B cell (primary cell): ENCODE results near the gene RRP12. TPM values are rescaled to one million over a fixed set of nuclear protein-coding genes. Genes with fewer than 3 reads are reported as not detected.
A peak's percentile ranks its signal among the peaks of the same experiment; 100 is the strongest.

Experiments
- ATAC-seq: fragments of 200-7000 bp; cut with Tn5 transposase; one replicate; pipeline ENCODE4 v1.10.0; 2021; ENCODE audit warnings: low read depth, mild to moderate bottlenecking, moderate number of reproducible peaks, moderate library complexity
- CTCF ChIA-PET: fragments of 350-600 bp; sonication (Branson Sonifier 250); formaldehyde crosslinking; loops from one replicate; lab custom pipeline; 2021; ENCODE audit warnings: antibody characterized with exemption, inconsistent platforms; lab: Charles Lee
- POLR2A ChIA-PET: fragments of 350-600 bp; sonication (Branson Sonifier 250); formaldehyde crosslinking; loops from one replicate; lab custom pipeline; 2021; ENCODE audit warnings: antibody characterized with exemption; lab: Charles Lee
- DNase-seq: peaks from one replicate; pipeline ENCODE4 v3.0.0; 2013
- H2AFZ ChIP-seq: 2 replicates; pipeline ENCODE4 v1.6.1; 2012; ENCODE audit warnings: mild to moderate bottlenecking, low read depth, low read length; ENCODE audit not compliant: insufficient read depth, poor library complexity, severe bottlenecking
- H3K27ac ChIP-seq, 2 donors: 1 replicate in 1 of 2; 2 replicates in 1 of 2; pipeline ENCODE4 v1.5.1; 2012 to 2013; ENCODE audit warnings: low read length in 2 of 2, mild to moderate bottlenecking in 2 of 2, moderate library complexity in 1 of 2
- H3K27me3 ChIP-seq, 4 experiments: fragments of 200-600 bp in 1 of 4; sonication (generic) in 1 of 4; replicated peaks in 1 of 4; 1 replicate in 2 of 4; 2 replicates in 2 of 4; pipeline versions ENCODE4 v1.6.1 to v1.7.0; 2013 to 2016; ENCODE audit warnings: low read length in 3 of 4, mild to moderate bottlenecking in 2 of 4, mixed read lengths in 1 of 4, moderate library complexity in 1 of 4; ENCODE audit not compliant: insufficient read depth in 4 of 4, control insufficient read depth in 3 of 4; ENCODE audit errors: control extremely low read depth in 1 of 4
- H3K36me3 ChIP-seq, 2 experiments: replicated peaks in 1 of 2; 1 replicate in 1 of 2; 2 replicates in 1 of 2; pipeline versions ENCODE4 v1.6.1 to v1.7.1; 2013; ENCODE audit warnings: low read length in 1 of 2; ENCODE audit not compliant: insufficient read depth in 2 of 2, control insufficient read depth in 1 of 2; ENCODE audit errors: control extremely low read depth in 1 of 2, extremely low read depth in 1 of 2
- H3K4me1 ChIP-seq, 2 donors: fragments of 200-600 bp in 1 of 2; sonication (generic) in 1 of 2; 1 replicate in 1 of 2; 2 replicates in 1 of 2; pipeline versions ENCODE4 v1.5.1 to v1.6.1; 2013 to 2017; ENCODE audit warnings: low read length in 2 of 2; ENCODE audit not compliant: control insufficient read depth in 2 of 2, insufficient read depth in 2 of 2
- H3K4me2 ChIP-seq: replicated peaks from 2 replicates; pipeline ENCODE3; 2012; ENCODE audit warnings: mild to moderate bottlenecking, low read depth, low read length; ENCODE audit not compliant: poor library complexity, severe bottlenecking
- H3K4me3 ChIP-seq, 5 experiments: fragments of 200-600 bp in 1 of 5; sonication (generic) in 1 of 5; 1 replicate in 3 of 5; 2 replicates in 2 of 5; pipeline versions ENCODE4 v1.5.1 to v1.7.0; 2011 to 2016; ENCODE audit warnings: low read length in 4 of 5, mild to moderate bottlenecking in 4 of 5, low read depth in 2 of 5, control low read depth in 1 of 5, moderate library complexity in 1 of 5; ENCODE audit not compliant: insufficient read depth in 1 of 5; ENCODE audit errors: control extremely low read depth in 1 of 5, extremely low read depth in 1 of 5
- H3K79me2 ChIP-seq: fragments of 200-600 bp; sonication (generic); one replicate; pipeline ENCODE4 v1.6.0; 2016; ENCODE audit warnings: low read length; ENCODE audit not compliant: control insufficient read depth, insufficient read depth
- H3K9ac ChIP-seq: fragments of 200-600 bp; sonication (generic); 2 replicates; pipeline ENCODE4 v1.6.1; 2017; ENCODE audit warnings: mild to moderate bottlenecking, low read length, moderate library complexity
- H3K9me3 ChIP-seq, 3 donors: one replicate each; pipeline versions ENCODE4 v1.6.1 to v1.7.1; 2013; ENCODE audit warnings: low read length in 2 of 3; ENCODE audit not compliant: control insufficient read depth in 2 of 3, insufficient read depth in 1 of 3; ENCODE audit errors: control extremely low read depth in 1 of 3
- H4K20me1 ChIP-seq: 2 replicates; pipeline ENCODE4 v1.6.0; 2012; ENCODE audit warnings: mild to moderate bottlenecking, low read length; ENCODE audit not compliant: insufficient read depth, control insufficient read depth, poor library complexity, severe bottlenecking
- H3K27ac Mint-ChIP-seq: one replicate; pipeline ENCODE4 v1.8.0; 2021; ENCODE audit warnings: mixed read lengths
- H3K27me3 Mint-ChIP-seq: one replicate; pipeline ENCODE4 v1.8.0; 2021; ENCODE audit warnings: mixed read lengths
- H3K4me1 Mint-ChIP-seq: one replicate; pipeline ENCODE4 v1.8.0; 2021; ENCODE audit warnings: mixed read lengths
- H3K4me3 Mint-ChIP-seq: one replicate; pipeline ENCODE4 v1.8.0; 2021; ENCODE audit warnings: mixed read lengths
- H3K9me3 Mint-ChIP-seq: one replicate; pipeline ENCODE4 v1.8.0; 2022; ENCODE audit warnings: mixed read lengths; ENCODE audit not compliant: insufficient read depth
- CTCF ChIP-seq: fragments of 200-600 bp; IDR thresholded peaks from one replicate; pipeline ENCODE4 v1.8.0; 2022; ENCODE audit warnings: antibody characterized with exemption, mild to moderate bottlenecking
- EZH2 ChIP-seq: IDR thresholded peaks from 2 replicates; pipeline ENCODE4 v1.6.1; 2012; ENCODE audit warnings: borderline replicate concordance, low read depth, mild to moderate bottlenecking, moderate library complexity, low read length; ENCODE audit not compliant: insufficient read depth, poor library complexity, severe bottlenecking
- WGBS: methylation state at CpG from one replicate; pipeline ENCODE4 v1.1.5; 2013; ENCODE audit warnings: missing lambda C conversion rate; ENCODE audit not compliant: insufficient coverage; 5-methylcytosine and 5-hydroxymethylcytosine counted together
- intact Hi-C: fragments of 100-400 bp; cut with micrococcal nuclease; formaldehyde crosslinking; loops from one replicate; pipeline ENCODE4 v1.10.0; 2022
- polyA plus RNA-seq: library from polyadenylated mRNA; depleted of rRNA; stranded (reverse); fragments of >200 nt; gene quantifications from 2 replicates; pipeline ENCODE4 v1.2.3, GENCODE V29; 2012
- total RNA-seq, 2 donors: library from RNA; stranded (reverse); fragments of 120-200 nt in 1 of 2; gene quantifications; 1 replicate in 1 of 2; 2 replicates in 1 of 2; pipeline versions ENCODE4 v1.2.3 to v1.2.4, GENCODE V29; 2013 to 2022

The RRP12 gene
- total and polyA plus RNA-seq, 2 donors (not counting 1 experiment from before 2014, with no cell fraction given): 19.3 to 35.7 TPM

DNA sequence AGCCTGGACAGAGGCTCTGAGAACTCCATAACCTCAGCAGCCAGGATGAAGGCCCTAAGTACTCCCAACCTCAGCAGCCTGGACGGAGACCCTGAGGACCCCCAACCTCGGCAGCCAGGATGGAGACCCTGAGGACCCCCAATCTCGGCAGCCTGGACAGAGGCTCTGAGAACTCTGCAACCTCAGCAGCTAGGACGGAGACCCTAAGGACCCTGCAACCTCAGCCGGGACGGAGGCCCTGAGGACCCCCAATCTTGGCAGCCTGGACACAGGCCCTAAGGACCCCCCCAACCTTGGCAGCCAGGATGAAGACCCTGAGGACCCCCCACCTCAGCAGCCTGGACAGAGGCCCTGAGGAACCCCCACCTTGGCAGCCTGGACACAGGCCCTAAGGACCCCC, 16.5 kb downstream of the RRP12 start:
- CTCF ChIA-PET: no interaction called here
- intact Hi-C loops: no loop called here

GRCh38 chr10:97384156-97384555, 17.0 kb downstream of the RRP12 start:
- WGBS: 100% methylated on average over 5 of the region's 5 CpGs
- Histone ChIP-seq H3K4me2 (no peak overlapping the region), H3K9ac (no peak overlapping the region), H4K20me1 (no peaks in the 10 kb centered on the region), H3K36me3 (peaks cover 5 to 51% of the 10 kb centered on the region in 2 experiments), H2AFZ (no peak overlapping the region), H3K27me3 (no peaks in the 10 kb centered on the region), H3K4me3 (no peak overlapping the region), H3K4me1 (no peaks in the 10 kb centered on the region), H3K9me3 (no peaks in the 10 kb centered on the region), H3K27ac (no peak overlapping the region), H3K79me2 (no peaks in the 10 kb centered on the region)
- H3K4me1 Mint-ChIP-seq: no peaks in the 10 kb centered on the region
- CTCF ChIA-PET: no interaction called here
- peak; percentile 13 for DNase-seq
- POLR2A ChIA-PET: interaction anchor here (0.8 kb wide), 1 partner anchor 1562 kb away, joined by 4 read pairs; no protein-coding TSS in a partner anchor
- no peak for TF ChIP-seq CTCF
- TF ChIP-seq EZH2: no peak
- intact Hi-C loops: no loop called here
- no peaks in the 10 kb centered on the region for H3K27me3 Mint-ChIP-seq
- no peak overlapping the region for H3K4me3 Mint-ChIP-seq
- ATAC-seq: no peak
- no peak overlapping the region for H3K27ac Mint-ChIP-seq
- H3K9me3 Mint-ChIP-seq: no peaks in the 10 kb centered on the region

More for the DNA sequence above, 16.5 kb downstream of the RRP12 start:
- H3K4me1 Mint-ChIP-seq: no peaks in the 10 kb centered on the region
- no peak overlapping the region for H3K9ac ChIP-seq
- no peaks in the 10 kb centered on the region for H4K20me1 ChIP-seq
- no peak for TF ChIP-seq CTCF
- TF ChIP-seq EZH2: no peak
- H2AFZ ChIP-seq: no peak overlapping the region
- DNase-seq: no peak
- H3K27ac Mint-ChIP-seq: no peak overlapping the region
- POLR2A ChIA-PET: interaction anchor here (0.8 kb wide), 1 partner anchor 1563 kb away, joined by 4 read pairs; no protein-coding TSS in a partner anchor
- no peaks in the 10 kb centered on the region for H3K27me3 ChIP-seq
- H3K9me3 Mint-ChIP-seq: no peaks in the 10 kb centered on the region
- H3K36me3 ChIP-seq: peaks cover 5 to 46% of the 10 kb centered on the region in 2 experiments
- no peaks in the 10 kb centered on the region for H3K4me1 ChIP-seq
- no peaks in the 10 kb centered on the region for H3K9me3 ChIP-seq
- H3K4me3 Mint-ChIP-seq: no peak overlapping the region
- 96% methylated on average over 6 of the region's 6 CpGs for WGBS
- ATAC-seq: no peak
- no peak overlapping the region for H3K4me3 ChIP-seq
- no peak overlapping the region for H3K4me2 ChIP-seq
- no peaks in the 10 kb centered on the region for H3K27me3 Mint-ChIP-seq
- H3K27ac ChIP-seq: no peak overlapping the region
- no peaks in the 10 kb centered on the region for H3K79me2 ChIP-seq
